ENCODE results near the gene ETV6.

Gene ETV6

DNA sequence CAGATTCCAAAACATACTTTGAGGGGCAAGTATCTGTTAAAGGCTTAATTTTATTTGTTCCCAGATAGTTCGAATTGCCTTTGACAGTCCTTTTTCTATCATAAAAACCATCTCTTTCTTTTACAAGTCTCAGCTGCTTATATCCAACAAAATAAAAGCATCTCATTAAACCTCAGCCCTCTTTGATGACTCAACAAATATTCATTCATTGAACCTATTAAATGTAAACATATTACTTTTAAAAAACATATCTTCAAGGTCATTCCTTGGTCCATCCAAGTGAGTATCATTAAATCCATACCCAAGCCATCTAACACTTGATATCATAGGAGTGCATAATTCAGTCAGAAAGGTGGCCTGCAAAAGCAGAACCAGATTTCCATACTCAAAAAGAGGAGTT is 266.6 kb downstream of the ETV6 start:
- Mint-ChIP-seq H3K27ac (no peak overlapping the region), H3K4me1 (ENCODE audit: low read depth) (no peaks in the 10 kb centered on the region), H3K27me3 (ENCODE audit: low read depth) (peaks cover 10% of the 10 kb centered on the region), H3K4me3 (no peak overlapping the region), H3K36me3 (ENCODE audit: low read depth) (peaks cover 1% of the 10 kb centered on the region), H3K9me3 (peaks cover 6% of the 10 kb centered on the region)
- DNase-seq (ENCODE audit: low spot score): no peak

DNA sequence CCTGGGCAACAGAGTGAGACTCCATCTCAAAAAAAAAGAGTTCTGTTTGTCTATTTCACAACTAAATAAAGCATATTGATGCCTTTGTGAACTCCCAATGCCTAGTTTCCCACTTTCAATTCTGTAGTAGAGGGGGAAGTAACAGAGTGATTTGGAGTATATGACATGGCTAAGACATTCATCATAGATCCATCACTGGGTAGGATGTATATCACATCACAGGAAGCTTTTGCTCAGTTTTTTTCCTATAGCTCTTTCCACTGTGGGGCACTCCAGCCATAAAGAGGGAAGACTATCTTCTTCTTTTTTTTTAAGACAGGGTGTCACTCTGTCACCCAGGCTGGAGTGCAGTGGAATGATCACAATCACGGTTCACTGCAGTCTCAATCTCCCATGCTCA is 267.3 kb downstream of the ETV6 start:
- peaks cover 10% of the 10 kb centered on the region for H3K27me3 Mint-ChIP-seq (ENCODE audit: low read depth)
- peaks cover 6% of the 10 kb centered on the region for H3K9me3 Mint-ChIP-seq
- H3K36me3 Mint-ChIP-seq (ENCODE audit: low read depth): peaks cover 1% of the 10 kb centered on the region
- no peak overlapping the region for H3K27ac Mint-ChIP-seq
- DNase-seq (ENCODE audit: low spot score): no peak
- no peaks in the 10 kb centered on the region for H3K4me1 Mint-ChIP-seq (ENCODE audit: low read depth)
- no peak overlapping the region for H3K4me3 Mint-ChIP-seq

DNA sequence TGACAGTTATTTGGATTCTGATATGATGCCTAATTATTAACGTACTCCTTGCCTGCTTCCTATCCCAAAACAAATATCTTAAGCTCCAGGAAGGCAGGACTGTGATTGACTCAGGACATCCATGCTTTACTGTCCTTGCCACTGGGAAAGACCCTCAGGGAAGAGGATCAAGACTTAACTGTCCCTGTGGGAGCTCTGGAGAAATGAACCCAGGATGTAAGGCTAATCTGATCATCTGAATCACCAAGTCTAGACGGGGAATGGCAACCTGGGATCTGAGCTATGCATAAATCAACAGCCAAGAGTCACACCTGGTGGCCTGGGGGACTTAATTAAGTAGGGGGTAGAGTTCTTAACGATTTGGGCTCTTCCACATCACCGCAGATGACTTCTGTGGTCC is 268.0 kb downstream of the ETV6 start:
- H3K9me3 Mint-ChIP-seq: peaks cover 6% of the 10 kb centered on the region
- no peaks in the 10 kb centered on the region for H3K4me1 Mint-ChIP-seq (ENCODE audit: low read depth)
- H3K4me3 Mint-ChIP-seq: no peak overlapping the region
- DNase-seq (ENCODE audit: low spot score): no peak
- H3K27me3 Mint-ChIP-seq (ENCODE audit: low read depth): peaks cover 10% of the 10 kb centered on the region
- H3K36me3 Mint-ChIP-seq (ENCODE audit: low read depth): peaks cover 1% of the 10 kb centered on the region
- no peak overlapping the region for H3K27ac Mint-ChIP-seq

DNA sequence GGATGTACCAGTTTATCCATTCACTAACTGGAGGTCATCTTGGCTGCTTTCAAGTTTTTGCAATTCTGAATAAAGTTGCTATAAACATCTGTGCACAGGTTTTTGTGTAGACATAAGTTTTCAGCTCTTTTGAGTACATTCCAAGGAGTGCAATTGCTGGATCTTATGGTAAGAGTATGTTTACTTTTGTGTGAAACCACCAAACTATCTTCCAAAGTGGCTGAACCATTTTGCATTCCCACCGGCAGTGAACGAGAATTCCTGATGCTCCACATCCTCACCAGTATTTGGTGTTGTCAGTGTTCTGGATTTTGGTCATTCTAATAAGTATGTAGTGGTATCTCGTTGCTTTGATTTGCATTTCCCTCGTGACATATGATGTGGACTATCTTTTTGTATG is 270.8 kb downstream of the ETV6 start:
- H3K9me3 Mint-ChIP-seq: no peaks in the 10 kb centered on the region
- H3K36me3 Mint-ChIP-seq (ENCODE audit: low read depth): no peaks in the 10 kb centered on the region
- H3K4me1 Mint-ChIP-seq (ENCODE audit: low read depth): peaks cover 4% of the 10 kb centered on the region
- H3K4me3 Mint-ChIP-seq: no peak overlapping the region
- peaks cover 8% of the 10 kb centered on the region for H3K27me3 Mint-ChIP-seq (ENCODE audit: low read depth)
- no peak overlapping the region for H3K27ac Mint-ChIP-seq
- no peak for DNase-seq (ENCODE audit: low spot score)

DNA sequence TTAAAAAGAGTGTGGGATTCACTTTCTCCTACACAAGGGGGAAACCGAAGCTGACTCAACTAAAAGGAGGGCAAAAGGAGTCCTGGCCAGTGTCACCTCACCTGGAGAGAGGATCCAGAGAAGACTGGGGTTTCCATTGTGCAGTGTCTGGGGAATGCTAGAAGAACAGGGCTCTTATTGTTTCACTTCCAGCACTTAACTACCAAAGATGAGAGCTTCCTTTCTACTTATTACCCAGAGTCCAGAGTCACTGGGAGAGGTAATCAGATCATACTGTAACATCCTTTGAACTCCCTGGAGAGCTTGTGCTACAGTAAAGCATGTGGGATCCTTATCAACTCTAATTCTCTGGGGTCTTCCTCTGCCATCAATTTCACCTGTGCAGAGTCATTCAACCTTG is 272.9 kb downstream of the ETV6 start:
- H3K36me3 Mint-ChIP-seq (ENCODE audit: low read depth): no peaks in the 10 kb centered on the region
- no peaks in the 10 kb centered on the region for H3K9me3 Mint-ChIP-seq
- no peak overlapping the region for H3K27ac Mint-ChIP-seq
- H3K4me1 Mint-ChIP-seq (ENCODE audit: low read depth): peaks cover 4% of the 10 kb centered on the region
- H3K27me3 Mint-ChIP-seq (ENCODE audit: low read depth): peaks cover 11% of the 10 kb centered on the region
- DNase-seq (ENCODE audit: low spot score): no peak
- no peak overlapping the region for H3K4me3 Mint-ChIP-seq

DNA sequence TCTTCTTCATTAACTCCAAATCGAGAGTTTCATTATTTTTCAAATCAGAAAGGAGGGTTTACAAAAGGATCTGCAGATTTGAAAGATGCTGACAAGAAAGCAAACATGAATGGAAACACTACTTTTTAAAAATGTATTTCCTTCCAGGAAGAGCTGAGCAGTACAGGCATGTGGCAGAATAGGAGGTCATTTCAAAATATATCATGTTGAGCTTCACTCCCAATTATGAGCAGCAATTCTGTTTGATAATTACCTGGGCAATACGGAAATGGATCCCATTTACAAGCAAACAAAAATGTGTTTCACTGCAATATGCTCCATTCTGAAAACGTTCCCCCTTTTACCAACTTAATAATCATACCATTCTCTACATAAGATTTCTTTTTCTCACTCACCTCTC is 273.6 kb downstream of the ETV6 start:
- H3K27me3 Mint-ChIP-seq (ENCODE audit: low read depth): peaks cover 11% of the 10 kb centered on the region
- no peaks in the 10 kb centered on the region for H3K9me3 Mint-ChIP-seq
- H3K36me3 Mint-ChIP-seq (ENCODE audit: low read depth): no peaks in the 10 kb centered on the region
- H3K4me3 Mint-ChIP-seq: no peak overlapping the region
- DNase-seq (ENCODE audit: low spot score): no peak
- H3K4me1 Mint-ChIP-seq (ENCODE audit: low read depth): peaks cover 4% of the 10 kb centered on the region
- no peak overlapping the region for H3K27ac Mint-ChIP-seq

DNA sequence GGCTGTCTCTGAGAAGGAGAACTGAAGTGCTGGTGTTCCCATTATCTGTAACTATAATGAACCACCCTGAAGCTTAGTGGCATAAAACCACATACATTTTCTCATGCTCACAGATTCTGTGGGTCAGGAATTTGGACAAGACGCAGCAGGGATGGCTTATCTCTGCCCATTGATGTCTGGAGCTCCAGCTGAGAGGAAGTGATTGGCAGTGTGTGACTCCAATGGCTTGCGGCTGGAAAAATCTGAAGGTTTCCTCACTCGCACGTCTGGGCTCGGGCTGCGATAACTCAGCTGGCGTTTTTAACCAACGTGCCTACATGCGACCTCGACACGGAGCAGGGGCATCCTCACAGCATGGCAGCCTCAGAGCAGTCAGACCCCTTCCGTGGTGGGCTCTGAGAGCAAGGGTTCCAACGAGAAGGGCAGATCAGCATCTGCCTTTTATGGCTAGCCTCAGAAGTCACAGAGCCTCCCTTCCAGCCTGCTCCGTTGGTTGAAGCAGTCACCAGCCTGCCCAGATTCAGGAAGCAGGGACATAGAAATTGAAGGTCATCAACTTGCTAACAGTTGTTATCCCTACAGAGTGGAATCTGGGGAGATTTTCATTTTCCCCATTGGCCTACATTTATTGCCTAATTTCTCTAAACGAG is 277.9 kb downstream of the ETV6 start:
- Mint-ChIP-seq H3K27me3 (ENCODE audit: low read depth) (peaks cover 18% of the 10 kb centered on the region), H3K36me3 (ENCODE audit: low read depth) (no peaks in the 10 kb centered on the region), H3K27ac (no peak overlapping the region), H3K9me3 (no peaks in the 10 kb centered on the region), H3K4me1 (ENCODE audit: low read depth) (peaks cover 4% of the 10 kb centered on the region), H3K4me3 (no peak overlapping the region)
- DNase-seq (ENCODE audit: low spot score): no peak

DNA sequence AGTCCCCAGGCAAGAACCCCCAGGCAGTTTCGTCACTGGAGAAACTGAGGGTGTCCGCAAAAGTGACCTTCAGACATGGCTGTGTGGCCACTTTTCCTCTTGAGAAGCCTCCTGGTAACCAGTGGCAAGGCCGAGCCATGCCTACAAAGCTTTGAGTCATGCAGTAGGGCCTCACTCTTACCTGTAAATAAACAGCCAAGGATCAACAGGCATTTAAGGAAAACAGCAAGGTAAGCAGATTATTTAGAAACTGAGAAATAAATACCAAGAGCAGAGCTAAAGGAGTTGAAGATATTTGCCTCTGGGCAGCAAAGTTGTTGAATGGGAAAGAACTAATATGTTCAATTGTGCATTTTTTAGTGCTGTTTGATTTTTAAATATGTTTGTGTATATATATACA is 280.2 kb downstream of the ETV6 start:
- no peaks in the 10 kb centered on the region for H3K9me3 Mint-ChIP-seq

DNA sequence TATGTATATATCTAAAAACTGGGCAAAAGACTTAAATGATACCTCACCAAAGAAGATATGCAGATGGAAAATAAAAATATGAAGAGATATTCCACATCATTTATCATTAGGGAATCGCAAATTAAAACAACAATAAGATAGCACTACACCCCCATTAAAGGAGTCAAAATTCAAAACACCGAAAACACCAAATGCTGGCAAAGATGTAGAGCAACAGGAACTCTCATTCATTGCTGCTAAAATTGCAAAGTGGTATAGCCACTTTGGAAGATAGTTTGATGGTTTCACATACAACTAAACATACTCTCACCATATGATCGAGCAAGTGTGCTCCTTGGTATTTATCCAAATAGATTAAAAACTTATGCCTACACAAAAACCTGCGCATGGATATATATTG is 289.7 kb downstream of the ETV6 start:
- Mint-ChIP-seq H3K27me3 (ENCODE audit: low read depth) (no peaks in the 10 kb centered on the region), H3K36me3 (ENCODE audit: low read depth) (no peaks in the 10 kb centered on the region), H3K4me3 (no peak overlapping the region), H3K4me1 (ENCODE audit: low read depth) (no peaks in the 10 kb centered on the region), H3K9me3 (no peaks in the 10 kb centered on the region), H3K27ac (no peak overlapping the region)
- DNase-seq (ENCODE audit: low spot score): no peak

More for the DNA sequence above, 280.2 kb downstream of the ETV6 start:
- no peak overlapping the region for H3K27ac Mint-ChIP-seq
- peaks cover 18% of the 10 kb centered on the region for H3K27me3 Mint-ChIP-seq (ENCODE audit: low read depth)
- no peak overlapping the region for H3K4me3 Mint-ChIP-seq
- DNase-seq (ENCODE audit: low spot score): no peak
- no peaks in the 10 kb centered on the region for H3K4me1 Mint-ChIP-seq (ENCODE audit: low read depth)
- no peaks in the 10 kb centered on the region for H3K36me3 Mint-ChIP-seq (ENCODE audit: low read depth)

DNA sequence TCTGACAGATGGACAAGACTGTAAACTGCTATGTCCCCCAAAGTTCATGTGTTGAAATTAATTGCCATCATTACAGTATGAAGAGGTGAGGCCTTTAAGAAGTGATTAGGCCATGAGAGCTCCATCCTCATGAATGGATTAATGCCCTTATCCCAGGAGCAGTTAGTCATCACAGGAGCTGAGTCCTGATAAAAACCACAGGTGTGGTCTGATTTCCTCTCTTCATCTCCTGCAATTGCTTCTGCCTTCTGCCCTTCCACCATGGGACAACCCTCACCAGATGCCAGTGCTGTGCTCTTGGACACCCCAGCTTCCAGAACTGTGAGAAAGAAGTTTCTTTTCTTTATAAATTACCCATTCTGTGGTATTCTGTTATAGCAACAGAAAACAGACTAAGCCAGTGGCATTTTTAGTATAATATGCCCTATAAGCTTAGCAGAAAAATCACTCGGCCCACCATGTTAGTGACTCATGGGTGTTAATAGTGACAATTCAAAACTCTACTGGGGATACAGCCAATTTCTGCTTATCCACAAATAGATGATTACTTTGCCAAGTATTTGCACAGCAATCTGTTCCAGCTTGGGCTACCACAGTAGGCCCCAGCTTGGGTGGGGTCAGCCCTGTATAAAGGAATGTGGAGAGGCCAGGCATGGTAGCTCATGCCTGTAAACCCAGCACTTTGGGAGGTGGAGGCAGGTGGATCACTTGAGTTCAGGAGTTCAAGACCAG is 292.3 kb downstream of the ETV6 start:
- no peak overlapping the region for H3K27ac Mint-ChIP-seq

DNA sequence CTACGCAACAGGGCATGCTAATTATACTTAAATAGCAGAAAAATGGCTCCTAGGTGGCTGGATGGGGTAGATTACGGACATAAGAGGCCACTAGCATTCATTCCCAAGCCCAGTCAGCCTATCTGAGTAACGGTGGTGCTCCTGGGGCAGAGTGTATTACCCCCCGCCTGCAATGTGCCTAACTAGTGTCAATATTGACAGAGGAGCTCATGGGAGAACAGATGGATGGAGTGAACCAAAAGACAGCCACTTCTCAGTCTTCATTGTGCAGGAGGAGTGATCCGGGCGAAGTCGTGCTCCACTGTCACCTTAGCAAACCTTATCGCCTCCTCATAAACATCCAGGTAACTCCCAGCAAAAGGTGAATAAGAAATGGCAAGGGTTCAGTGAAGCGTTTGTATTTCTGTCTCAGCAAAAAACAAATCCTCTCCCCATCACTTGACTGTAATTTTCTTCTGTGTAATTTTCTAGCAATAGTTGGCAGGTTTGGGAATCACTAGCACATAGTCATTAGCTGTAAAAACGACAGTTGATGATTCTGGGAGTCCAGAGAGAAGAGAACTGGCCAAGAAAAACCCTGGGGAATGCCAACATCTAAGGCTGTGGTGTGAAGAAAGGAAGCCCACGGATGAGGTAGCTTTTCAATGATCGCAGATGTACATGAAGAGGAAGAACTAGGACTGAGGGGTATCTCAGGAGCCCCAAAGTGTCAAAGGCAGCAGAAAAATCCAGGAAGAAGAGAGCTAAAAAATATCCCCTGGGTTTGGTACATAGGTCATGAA is 294.6 kb downstream of the ETV6 start:
- Mint-ChIP-seq H3K36me3 (ENCODE audit: low read depth) (no peaks in the 10 kb centered on the region), H3K4me1 (ENCODE audit: low read depth) (peaks cover 4% of the 10 kb centered on the region), H3K4me3 (no peak overlapping the region), H3K9me3 (no peaks in the 10 kb centered on the region), H3K27me3 (ENCODE audit: low read depth) (peaks cover 5% of the 10 kb centered on the region), H3K27ac (no peak overlapping the region)
- no peak for DNase-seq (ENCODE audit: low spot score)

More for the DNA sequence above, 292.3 kb downstream of the ETV6 start:
- Mint-ChIP-seq H3K9me3 (no peaks in the 10 kb centered on the region), H3K4me1 (ENCODE audit: low read depth) (no peaks in the 10 kb centered on the region), H3K36me3 (ENCODE audit: low read depth) (no peaks in the 10 kb centered on the region), H3K27me3 (ENCODE audit: low read depth) (peaks cover 2% of the 10 kb centered on the region), H3K4me3 (no peak overlapping the region)
- no peak for DNase-seq (ENCODE audit: low spot score)

Measured in T-helper 2 cell treated with Interferon-gamma antibody and Interleukin-4, amounts not matched to agents 5 μg/mL and 100 μg/mL, for 36 hours (primary cell).